GM12878 (cell line): ENCODE results near the gene RNASEH2A. TPM values are rescaled to one million over a fixed set of nuclear protein-coding genes. Genes with fewer than 3 reads are reported as not detected.

Experiments used
- ASH2L ChIP-seq: fragments of 300-600, 200-600 bp; sonication (generic); IDR thresholded peaks from 2 replicates; pipeline ENCODE4 v1.6.1; 2017; ENCODE audit warnings: low read depth, mild to moderate bottlenecking, borderline replicate concordance
- ATF3 ChIP-seq: IDR thresholded peaks from 2 replicates; pipeline ENCODE4 v1.6.1; 2011; ENCODE audit warnings: low read depth, mild to moderate bottlenecking, low read length, moderate library complexity, borderline replicate concordance; ENCODE audit errors: extremely low read depth
- CEBPB ChIP-seq, 2 experiments: fragments of 150-350 bp in 1 of 2; IDR thresholded peaks; 2 replicates each; pipeline ENCODE4 v1.6.1; 2012 to 2014; ENCODE audit warnings: low read depth in 2 of 2, low read length in 2 of 2, borderline replicate concordance in 1 of 2, inconsistent platforms in 1 of 2
- CREM ChIP-seq: IDR thresholded peaks from 2 replicates; pipeline ENCODE4 v1.6.1; 2014; ENCODE audit warnings: antibody characterized with exemption, low read depth
- CTCF ChIP-seq, 3 experiments: IDR thresholded peaks in 2 of 3; conservative IDR thresholded peaks in 1 of 3; 2 replicates each; pipeline ENCODE4 v1.5.1; 2011; ENCODE audit warnings: low read depth in 3 of 3, low read length in 3 of 3, mild to moderate bottlenecking in 3 of 3, control low read depth in 2 of 3, moderate library complexity in 2 of 3, inconsistent platforms in 1 of 3, mixed read lengths in 1 of 3; ENCODE audit not compliant: control insufficient read depth in 2 of 3, insufficient read depth in 1 of 3; ENCODE audit errors: extremely low read depth in 1 of 3
- DPF2 ChIP-seq: fragments of 450-650 bp; IDR thresholded peaks from 2 replicates; pipeline ENCODE4 v1.6.1; 2017; ENCODE audit warnings: mild to moderate bottlenecking
- GATAD2B ChIP-seq: fragments of 450-650 bp; conservative IDR thresholded peaks from 2 replicates; pipeline ENCODE4 v1.6.1; 2017; ENCODE audit warnings: low read depth, mild to moderate bottlenecking, moderate library complexity
- HSF1 ChIP-seq: fragments of 150-350 bp; IDR thresholded peaks from 2 replicates; pipeline ENCODE4 v1.6.1; 2014; ENCODE audit warnings: mild to moderate bottlenecking, low read depth, low read length
- LARP7 ChIP-seq: fragments of 450-650 bp; IDR thresholded peaks from 2 replicates; pipeline ENCODE4 v1.6.1; 2017; ENCODE audit warnings: mild to moderate bottlenecking
- NRF1 ChIP-seq: conservative IDR thresholded peaks from 2 replicates; pipeline ENCODE4 v1.6.1; 2011; ENCODE audit warnings: mild to moderate bottlenecking, low read depth, low read length, improper control_type of control experiment
- PKNOX1 ChIP-seq: fragments of 450-650 bp; IDR thresholded peaks from 2 replicates; pipeline ENCODE4 v1.6.1; 2016; ENCODE audit warnings: mild to moderate bottlenecking
- RAD21 ChIP-seq: IDR thresholded peaks from 2 replicates; pipeline ENCODE4 v1.6.1; 2011; ENCODE audit warnings: mild to moderate bottlenecking, low read depth, low read length, moderate library complexity; ENCODE audit not compliant: insufficient read depth
- RB1 ChIP-seq: fragments of 450-650 bp; formaldehyde crosslinking; IDR thresholded peaks from 2 replicates; pipeline ENCODE4 v1.6.1; 2017; ENCODE audit warnings: mild to moderate bottlenecking, borderline replicate concordance
- RELA ChIP-seq: fragments of 450-650 bp; IDR thresholded peaks from 2 replicates; pipeline ENCODE4 v1.8.0; 2014; ENCODE audit warnings: borderline replicate concordance; ENCODE audit not compliant: partially characterized antibody
- SKIL ChIP-seq: fragments of 450-650 bp; IDR thresholded peaks from 2 replicates; pipeline ENCODE4 v1.6.1; 2017; ENCODE audit warnings: mild to moderate bottlenecking, low read depth, inconsistent platforms; ENCODE audit not compliant: poor library complexity, severe bottlenecking
- SMC3 ChIP-seq: IDR thresholded peaks from 2 replicates; pipeline ENCODE4 v1.6.1; 2011; ENCODE audit warnings: low read length, improper control_type of control experiment, borderline replicate concordance
- TCF12 ChIP-seq: IDR thresholded peaks from 2 replicates; pipeline ENCODE4 v1.6.1; 2011; ENCODE audit warnings: low read depth, mild to moderate bottlenecking, low read length
- polyA plus RNA-seq, 11 experiments: library from polyadenylated mRNA; depleted of rRNA in 4 of 11; unstranded in 6 of 11; stranded (reverse) in 5 of 11; fragments of >200 nt; fragmentation: Nextera tagmentation in 4 of 11; fragmentation: Illumina TruSeq in 1 of 11; extraction: Ambion mirVana in 4 of 11; extraction: Trizol in 1 of 11; gene quantifications; 1 replicate in 1 of 11; 2 replicates in 10 of 11; pipeline versions ENCODE4 v1.2.1 to v1.2.3, GENCODE V29; 2011 to 2016; ENCODE audit warnings: inconsistent platforms in 2 of 11, missing spikeins in 2 of 11, low read depth in 1 of 11
- total RNA-seq, 4 experiments: library from RNA; depleted of rRNA in 3 of 4; stranded (reverse); fragments of >200 nt in 3 of 4; fragmentation: Illumina TruSeq in 1 of 4; extraction: Trizol in 1 of 4; gene quantifications; 2 replicates each; pipeline versions ENCODE4 v1.2.1 to v1.2.3, GENCODE V29; 2013 to 2021

The RNASEH2A gene
- total and polyA plus RNA-seq, 10 of the 15 experiments (the other 5 are each of a cell fraction or from before 2014, with no cell fraction given), result 17.4 to 103 (median 40.4) TPM

- TF ChIP-seq RAD21 (peak; percentile 49), SKIL (no peak), CTCF (IDR thresholded peaks at IDR 0.05 in 2 of 3, conservative IDR thresholded peaks at IDR 0.05 in 1 of 3; ENCODE audit: control insufficient read depth in 2 of 3, extremely low read depth in 1 of 3, insufficient read depth in 1 of 3, low read depth in 3 of 3, low read length in 3 of 3) (peak; percentile 82 to 91 (median 89)), ATF3 (0 out of 2 replicates have a peak, but pooled peaks have one; percentile 10), CREM (no peak), PKNOX1 (no peak), TCF12 (peak; percentile 68), ASH2L (no peak), RELA (no peak), NRF1 (0 out of 2 replicates have a peak, but pooled peaks have one; percentile 24), RB1 (peak; percentile 22; the same call in 1 of the 2 replicates), SMC3 (peak; percentile 71), CEBPB (IDR thresholded peaks at IDR 0.05; ENCODE audit: borderline replicate concordance in 1 of 2, low read depth in 2 of 2, low read length in 2 of 2) (no peak), HSF1 (no peak), DPF2 (peak; percentile 20; the same call in 1 of the 2 replicates), GATAD2B (0 out of 2 replicates have a peak, but pooled peaks have one; percentile 33), LARP7 (no peak; the same call in 1 of the 2 replicates)
Measured at GRCh38 chr19:12757544-12758274, 48.7 kb upstream of the RNASEH2A start (continued).
